Endometrial microvascular endothelial cells (primary cell): ENCODE results near the gene RGS12. TPM values are rescaled to one million over a fixed set of nuclear protein-coding genes. Genes with fewer than 3 reads are reported as not detected.

Source experiments
- in situ Hi-C: cut with HindIII; loops from 2 replicates; pipeline ENCODE4 v1.10.0; 2017; ENCODE audit warnings: low sequenced_read_pairs, low pct_unique_long_range_greater_than_20kb; ENCODE audit errors: inconsistent ontology term
- total RNA-seq: library from RNA; depleted of rRNA; stranded (reverse); fragments of >200 nt; gene quantifications from one replicate; pipeline ENCODE4 v1.2.3, GENCODE V29; 2015; ENCODE audit errors: inconsistent ontology term

RGS12 gene
- total RNA-seq, 1 donor from 2014 or later, result 38.2 TPM

DNA sequence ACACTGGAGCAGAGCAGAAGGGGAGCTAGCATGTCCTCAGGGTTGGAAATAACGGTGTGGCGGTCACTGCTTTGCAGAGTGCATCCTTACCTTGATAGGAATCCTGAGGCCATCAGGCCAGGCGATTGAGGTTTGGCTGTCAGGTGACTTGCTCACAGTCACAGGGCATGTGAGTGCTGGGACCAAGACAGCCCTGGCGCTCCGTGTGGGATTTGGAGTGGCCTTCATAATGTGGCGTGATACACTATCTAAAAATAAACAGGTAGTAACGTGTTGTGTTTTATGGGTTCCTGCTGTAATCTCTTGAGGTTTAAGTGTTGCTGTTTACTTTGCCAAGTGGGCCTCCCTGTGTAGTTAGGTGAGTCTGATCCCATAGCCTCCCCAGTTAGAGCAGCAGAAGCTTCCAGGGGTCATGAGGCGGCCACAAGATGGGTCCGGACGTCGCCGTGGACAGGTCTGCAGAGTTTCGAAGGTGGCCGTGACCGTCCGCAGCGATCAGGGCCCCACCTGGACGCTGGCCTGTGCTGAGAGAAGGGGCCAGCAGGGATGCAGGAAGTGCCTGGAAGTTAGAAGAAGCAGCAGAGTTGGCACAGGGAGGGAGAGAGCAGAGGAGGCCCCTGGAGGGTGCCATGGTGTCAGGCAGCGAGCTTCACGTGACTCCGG lies 27.7 kb downstream of the RGS12 start:
- in situ Hi-C loops, result no loop called here

DNA sequence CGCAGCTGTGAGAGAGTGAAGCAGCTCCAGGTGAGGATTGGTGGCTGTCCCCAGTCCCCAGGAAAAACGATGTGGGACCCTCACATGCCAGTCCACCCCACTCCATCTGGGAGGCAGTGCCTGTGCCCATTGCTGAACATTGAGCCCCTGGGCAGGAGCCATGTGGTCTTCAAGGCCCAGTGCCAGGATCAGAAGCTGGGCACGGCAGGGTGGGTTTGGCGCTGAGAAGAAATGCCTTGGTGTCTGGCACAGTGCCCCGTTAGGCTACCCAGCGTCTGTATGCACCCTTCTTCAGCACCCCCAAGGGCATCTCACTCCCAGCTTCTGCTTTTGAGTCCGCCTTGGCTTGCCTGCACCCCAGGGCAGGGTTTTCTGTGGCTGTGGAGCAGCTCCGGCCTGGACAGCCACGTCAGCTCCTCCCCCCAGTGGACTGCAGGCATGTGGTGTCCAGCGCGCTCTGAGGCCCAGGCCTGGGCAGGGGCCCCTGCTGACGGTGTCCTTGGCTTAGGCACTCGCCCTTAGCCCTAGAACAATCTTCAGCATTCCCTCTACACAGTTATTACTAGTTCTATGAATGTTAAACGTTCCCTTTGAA lies 28.6 kb downstream of the RGS12 start:
- in situ Hi-C loops, result no loop called here

DNA sequence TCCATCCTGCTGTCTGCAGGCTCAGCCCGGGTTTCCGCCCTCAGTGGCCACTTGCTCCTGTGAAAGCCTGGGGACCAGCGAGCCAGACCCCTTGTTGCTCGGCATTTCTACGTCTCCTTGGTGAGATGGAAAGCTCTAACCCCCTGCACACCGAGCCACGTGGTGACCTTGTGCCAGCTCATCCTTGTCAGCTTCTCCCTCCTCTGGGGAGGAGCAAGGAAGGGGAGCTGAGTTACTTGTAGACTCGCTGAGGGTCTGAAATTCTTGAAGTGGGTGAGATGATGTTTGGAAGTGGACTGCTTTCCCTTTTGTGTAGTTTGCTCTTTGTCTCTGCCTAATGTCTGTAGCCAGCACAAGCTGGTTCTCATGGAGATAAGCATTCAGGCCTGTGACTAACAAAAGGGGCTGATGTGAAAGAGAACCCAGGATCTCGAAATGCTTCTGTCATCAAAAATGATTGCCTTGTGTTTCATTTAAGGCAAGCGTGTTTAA lies 29.3 kb downstream of the RGS12 start:
- in situ Hi-C loops, result no loop called here

DNA sequence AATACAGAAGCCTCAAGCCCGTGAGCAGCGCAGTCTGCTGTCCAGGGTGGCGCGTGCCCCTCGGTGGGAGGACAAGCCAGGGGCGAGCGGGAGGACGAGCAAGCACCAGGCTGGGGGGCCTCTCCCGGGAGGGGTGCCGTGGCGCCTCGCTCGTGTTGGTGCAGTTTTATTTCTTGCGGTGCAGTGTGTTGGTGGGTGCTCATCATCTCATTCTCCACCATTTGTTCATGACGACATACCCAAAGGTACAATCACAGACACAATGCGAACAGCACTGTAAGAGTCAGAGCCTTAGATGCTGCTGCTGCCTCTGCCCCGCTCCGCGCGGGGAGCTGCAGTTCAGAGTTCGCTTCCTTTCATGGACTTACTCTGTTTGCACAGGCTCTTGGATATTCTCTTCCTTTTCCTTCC lies 30.3 kb downstream of the RGS12 start:
- in situ Hi-C loops, result no loop called here

DNA sequence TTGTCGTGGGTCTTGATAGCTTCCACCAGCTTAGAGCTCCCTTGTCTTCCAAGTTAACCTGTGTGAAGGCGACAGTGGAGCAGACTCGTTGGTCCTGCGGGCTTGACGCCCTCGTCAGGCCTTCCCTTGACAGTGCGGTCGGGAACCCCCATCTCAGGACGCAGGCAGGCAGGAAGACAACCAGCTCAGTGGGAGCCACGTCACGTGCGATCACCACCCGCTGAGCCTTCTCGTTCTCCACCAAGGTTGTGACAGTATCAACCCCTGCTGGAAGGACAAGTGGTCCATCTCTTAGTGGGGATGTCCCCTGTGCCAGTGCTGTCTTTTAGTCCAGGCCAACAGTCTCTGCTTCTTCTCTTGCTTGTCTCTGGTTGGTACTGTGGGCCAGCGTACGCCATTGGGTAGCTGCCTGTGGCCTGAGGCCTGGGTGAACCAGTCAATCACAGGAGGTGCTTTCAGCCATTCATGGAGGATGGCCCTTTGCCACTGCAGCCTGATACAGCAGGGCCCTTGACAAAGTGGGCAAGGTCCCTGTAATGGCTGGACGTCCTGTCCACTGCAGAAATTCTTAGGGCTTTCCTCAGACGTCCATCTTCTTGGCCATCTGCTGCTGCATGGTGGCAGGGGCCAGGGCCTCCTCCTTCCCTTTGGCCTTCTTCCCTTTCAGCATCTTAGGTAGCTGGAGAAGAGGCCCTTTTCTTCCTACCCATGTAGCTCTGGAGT lies 31.4 kb downstream of the RGS12 start:
- in situ Hi-C loops, result no loop called here

DNA sequence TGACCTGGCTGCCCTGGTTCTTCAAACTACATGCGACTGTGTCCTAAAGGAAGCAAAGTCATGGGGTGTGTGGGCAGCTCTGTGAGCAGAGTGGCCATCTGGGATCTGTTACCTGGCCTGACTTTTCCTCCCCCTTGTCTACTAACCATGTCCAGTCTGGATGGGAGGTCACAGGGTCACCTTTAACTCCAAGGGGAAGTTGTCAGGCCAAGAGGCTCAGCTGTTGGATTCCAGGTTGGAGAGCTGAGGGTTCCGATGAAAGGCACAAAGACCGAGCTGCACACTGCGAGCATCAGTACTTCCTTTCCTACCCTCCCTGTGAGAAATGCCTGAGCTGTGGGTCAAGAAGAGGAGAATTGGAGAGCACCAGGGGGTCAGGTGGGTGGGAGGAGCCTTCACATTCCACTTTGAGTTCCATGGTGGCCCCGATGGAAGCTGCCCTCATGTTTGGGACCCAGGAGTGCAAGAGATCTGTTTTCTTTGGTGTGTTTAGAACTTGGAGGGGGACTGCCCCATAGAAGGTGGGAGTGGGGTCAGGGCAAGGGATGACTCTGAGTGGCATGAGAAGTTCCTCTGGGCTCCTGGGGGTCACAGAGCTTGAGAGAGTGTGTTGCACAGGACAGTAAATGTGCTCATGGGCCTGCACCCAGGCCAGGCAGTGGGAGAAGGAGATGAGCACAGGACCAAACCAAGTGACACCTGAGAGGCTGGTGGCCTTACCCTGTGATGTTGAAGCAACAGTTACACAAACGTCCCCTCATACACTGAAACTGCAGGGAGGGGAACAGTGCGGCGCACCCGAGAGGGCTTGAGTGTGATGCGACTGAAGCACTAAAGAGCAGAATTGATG lies 36.2 kb downstream of the RGS12 start:
- in situ Hi-C loops, result no loop called here

DNA sequence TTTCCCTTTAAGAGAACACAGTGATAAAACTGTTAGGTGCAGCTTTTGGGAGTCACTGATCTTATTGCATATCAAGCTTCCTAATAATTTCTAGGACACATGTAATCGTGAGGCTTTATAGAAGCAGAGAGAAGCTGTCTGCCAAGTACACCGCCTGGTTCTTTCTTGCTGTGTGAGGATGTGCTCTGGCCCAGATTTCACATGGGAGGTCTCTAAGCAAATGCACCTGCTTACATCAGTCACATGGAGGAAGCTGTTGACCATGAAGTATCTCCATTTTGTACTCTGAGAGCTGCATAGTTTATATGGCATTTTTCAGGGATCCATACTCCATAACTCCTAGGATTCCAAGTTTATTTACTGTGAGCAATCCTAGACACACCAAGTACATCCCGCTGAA lies 37.1 kb downstream of the RGS12 start:
- in situ Hi-C loops, result no loop called here

DNA sequence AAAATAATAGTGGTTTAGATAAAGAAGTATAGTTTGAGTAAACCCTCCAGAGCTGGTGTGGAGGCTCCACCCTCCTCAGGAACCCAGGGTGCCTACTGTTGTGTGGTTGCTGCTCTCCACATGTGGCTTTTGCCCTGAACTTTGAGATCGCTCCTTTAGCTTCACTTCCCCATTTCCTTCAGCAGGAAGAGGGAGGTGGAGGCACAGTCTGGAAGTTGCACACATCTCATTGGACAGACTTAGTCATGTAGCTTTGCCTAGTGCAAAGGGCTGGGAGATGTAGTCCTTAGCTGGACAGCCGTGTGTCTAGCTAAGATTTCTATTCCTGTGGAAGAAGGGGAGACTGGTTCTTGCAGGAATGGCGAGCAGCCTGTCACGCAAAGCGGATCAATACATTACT lies 37.9 kb downstream of the RGS12 start:
- in situ Hi-C loops, result no loop called here

DNA sequence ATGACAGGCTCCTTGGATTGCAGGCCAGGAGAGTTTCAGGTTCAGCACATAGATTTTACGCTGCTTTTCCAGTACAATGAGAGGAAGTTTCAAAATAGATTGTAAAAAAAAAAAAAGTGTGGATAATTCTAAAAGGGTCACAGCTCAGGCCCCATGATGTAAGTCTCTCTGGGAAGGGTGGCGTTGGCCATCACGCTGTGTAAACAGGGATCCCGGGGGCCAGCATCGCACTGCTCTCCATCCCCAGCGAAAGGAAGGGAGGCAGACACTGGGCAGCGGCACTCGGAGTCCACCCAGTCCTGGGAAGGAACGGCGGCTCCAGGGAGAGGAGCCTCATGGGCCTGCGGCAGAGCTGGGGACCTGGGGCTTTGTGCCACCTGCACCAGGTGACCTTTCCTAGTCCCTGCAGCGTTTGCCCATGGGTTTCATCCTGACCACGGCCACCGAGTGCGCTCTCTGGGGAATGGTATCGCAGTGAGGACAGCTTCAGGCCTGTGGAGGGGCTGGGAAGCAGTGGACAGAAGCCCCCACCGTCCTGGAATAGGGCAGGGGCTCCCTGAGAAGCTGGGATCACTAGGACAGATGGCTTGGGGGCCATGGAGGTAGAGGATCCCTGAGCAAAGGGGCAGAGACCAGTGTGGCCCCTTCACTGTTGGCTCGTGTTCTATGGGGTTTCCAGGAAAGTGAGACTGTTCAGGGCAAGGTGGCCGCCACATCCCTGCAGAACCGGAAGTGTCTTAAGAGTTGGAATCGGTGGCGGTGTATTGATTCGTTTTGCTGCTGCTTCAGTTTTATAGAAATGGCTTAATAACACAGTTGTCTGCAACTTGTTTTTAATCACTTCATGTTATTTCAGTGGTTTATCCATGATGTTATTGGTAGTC lies 38.9 kb downstream of the RGS12 start:
- in situ Hi-C loops, result no loop called here

DNA sequence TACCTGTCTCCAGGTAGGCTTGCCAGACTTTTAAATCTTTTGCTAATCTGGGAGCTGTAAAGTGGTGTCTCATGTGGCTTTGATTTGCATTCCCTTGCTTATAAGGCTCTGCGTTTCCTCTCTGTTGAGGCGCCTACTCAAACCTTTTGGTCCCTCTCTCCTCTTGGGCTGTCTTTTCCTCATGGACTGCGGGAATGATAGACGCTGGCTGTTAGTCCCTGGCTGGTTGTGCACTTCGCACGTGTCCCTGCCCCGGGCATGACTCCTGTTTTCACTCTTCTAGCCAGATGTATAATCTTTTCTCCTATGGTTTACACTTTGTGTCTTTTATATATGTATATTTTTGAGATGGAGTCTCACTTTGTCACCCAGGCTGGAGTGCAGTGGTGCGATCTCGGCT lies 39.7 kb downstream of the RGS12 start:
- in situ Hi-C loops, result no loop called here

DNA sequence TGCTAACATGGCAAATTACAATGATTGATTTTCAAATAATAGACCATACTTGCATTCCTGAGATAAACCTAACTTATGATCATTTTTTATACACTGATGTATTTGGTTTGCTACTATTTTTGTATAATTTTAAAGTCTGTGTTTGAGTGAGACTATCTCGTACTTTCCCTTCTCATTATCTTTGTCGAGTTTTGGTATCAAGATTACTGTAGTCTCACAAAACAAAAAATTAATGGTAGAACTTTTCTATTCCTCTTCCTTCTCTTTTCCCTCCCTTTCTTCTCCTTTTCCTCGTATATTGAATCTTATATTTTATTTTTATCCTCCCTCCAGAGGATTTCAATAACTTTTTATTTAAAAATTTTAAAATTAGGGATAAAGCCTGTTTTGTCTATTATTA lies 41.5 kb downstream of the RGS12 start:
- in situ Hi-C loops, result no loop called here

DNA sequence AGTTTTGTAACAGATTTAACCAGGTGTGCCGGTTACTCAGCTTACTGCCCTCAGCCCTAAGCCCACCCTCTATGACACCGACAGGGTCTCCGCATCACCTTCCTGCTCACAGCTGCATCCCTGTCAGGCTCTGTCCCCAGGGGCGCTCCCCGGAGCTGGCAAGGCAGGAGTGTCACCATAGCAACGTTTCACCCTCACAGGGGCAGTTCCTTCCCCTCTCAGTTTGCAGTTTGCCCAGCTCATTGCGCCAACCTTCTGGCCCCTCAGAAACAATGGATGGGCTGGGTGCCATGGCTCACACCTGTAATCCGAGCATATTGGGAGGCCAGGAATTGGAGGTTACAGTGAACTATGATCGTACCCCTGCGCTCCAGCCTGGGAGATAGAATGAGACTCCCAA lies 42.6 kb downstream of the RGS12 start:
- in situ Hi-C loops, result no loop called here

DNA sequence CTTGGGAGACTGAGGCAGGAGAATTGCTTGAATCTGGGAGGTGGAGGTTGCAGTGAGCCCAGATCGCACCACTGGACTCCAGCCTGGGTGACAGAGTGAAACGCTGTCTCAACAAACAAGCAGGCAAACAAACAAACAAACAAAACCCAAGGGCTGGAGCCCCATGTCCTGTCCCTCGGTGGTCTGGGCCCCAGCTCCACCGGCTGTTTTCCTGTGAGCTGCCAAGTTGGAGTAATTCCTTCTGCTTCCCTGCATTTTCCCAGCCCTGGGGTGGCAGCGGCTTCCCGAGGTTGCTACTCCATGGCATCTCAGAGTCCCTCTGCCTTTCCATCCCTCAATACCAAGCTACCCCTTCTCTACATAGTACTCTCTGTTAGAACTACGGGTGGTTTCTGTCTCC lies 43.2 kb downstream of the RGS12 start:
- in situ Hi-C loops, result no loop called here

DNA sequence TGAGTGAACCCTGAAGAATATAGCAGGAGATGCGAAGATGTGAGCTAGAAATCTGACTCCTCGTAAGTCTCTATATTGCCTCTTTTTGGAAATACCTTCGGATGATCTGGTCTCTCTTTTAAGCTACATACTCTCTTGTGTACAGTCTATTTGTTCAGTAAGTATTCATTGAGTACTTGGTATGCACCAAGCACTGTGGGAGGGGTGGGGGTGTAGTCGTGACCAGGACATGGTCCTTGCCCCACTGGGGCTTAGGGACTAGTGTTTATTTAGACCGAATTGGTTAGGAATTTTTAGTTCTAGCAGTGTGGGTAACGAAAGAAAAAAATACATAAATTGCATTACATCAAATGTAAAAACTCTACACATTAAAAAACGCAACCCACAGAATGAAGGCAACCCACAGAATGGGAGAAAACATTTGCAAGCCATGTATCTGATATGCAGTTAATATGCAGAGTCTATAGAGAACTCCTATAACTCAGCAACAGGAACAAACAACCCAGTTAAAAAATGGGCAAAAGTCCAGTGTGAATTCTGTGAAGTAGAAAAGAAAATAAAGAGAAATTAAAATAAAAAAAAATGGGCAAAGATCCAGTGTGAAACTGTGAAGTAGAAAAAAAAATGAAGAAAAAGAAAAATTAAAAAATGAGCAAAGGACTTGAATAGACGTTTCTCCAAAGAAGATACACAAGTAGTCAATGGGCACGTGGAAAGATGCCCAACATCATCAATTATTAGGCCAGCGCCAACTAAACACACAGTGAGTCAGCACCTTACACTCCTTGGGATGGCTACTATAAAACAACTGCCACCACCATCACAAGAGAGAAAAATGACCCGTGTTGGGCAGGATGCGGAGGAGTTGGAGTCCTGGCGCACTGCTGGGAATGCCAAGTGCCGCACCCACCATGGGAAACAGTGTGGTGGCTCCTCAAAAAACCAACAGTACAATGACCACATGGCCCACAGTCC lies 43.8 kb downstream of the RGS12 start:
- in situ Hi-C loops, result no loop called here

DNA sequence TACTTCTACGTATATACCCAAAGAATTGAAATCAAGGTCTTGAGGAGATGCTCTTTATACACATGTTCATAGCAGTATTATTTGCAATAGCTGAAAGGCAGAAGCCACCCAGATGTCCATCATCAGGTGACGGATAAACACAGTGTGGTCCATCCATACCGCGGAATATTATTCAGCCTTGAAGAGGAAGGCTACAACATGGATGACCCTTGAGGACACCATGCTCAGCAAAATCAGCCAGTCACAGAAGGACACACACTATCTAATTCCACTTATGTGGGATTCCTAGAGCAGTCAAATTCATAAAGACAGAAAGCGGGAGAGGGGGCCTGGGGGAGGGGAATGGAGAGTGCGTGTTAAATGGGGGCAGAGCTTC lies 44.5 kb downstream of the RGS12 start:
- in situ Hi-C loops, result no loop called here

DNA sequence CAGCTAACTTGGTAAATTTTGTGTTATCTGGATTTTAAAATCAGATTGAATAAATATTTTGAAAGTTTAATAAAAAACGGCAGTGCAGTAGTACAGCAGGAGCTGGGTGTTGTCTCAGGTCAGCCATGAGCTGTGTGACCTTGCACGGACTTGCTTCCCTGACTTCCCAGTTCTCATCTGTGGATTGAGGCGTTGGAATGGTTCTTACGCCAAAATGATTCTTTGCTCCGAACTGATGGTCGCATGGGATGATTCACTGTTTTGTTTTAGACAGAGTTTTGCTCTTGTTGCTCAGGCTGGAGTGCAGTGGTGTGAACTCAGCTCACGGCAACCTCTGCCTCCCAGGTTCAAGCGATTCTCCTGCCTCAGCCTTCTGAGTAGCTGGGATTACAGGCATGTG lies 45.0 kb downstream of the RGS12 start:
- in situ Hi-C loops, result no loop called here

DNA sequence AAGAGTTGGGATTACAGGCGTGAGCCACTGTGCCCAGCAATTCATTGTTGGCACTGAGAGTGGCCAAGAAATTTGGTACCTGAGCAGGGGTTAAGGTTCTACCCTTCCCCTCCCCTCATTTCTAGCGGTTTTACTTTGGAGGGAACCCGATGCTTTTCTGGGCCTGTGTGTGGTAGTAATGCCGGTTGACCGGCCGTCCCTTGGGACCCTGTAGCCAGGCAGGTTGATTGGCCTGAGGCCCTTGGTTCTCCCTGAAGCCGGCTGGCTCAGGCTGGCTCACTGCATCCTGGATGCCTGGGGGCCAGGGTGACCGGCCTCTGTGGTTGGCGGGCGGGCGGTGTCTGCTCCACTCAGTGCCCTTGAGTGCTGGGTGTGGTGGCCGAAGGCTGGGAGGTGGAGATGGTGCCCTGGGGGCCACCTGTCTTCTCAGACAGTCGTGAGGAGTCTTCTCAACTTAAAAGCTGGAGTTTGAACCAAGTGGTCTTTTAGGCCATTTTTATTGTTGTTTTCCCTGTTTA lies 45.6 kb downstream of the RGS12 start:
- in situ Hi-C loops, result no loop called here
